Stimulated activated CD4-positive, alpha-beta T cell treated with anti-CD3 and anti-CD28 coated beads, Interleukin-1b, Interleukin-23, amount 100 ng/mL, for 1 hour (primary cell): ENCODE measurements around the gene CDC20.
A peak's percentile ranks its signal among the peaks of the same experiment; 100 is the strongest.

Experiments used
- DNase-seq, 2 donors: peaks; one replicate each; pipeline ENCODE4 v3.0.0-alpha.2; 2020; ENCODE audit warnings: low read depth in 2 of 2

The CDC20 gene

GRCh38 chr1:43329995-43330751 is 28.6 kb upstream of the CDC20 start:
- peak in 1 of 2 donors; percentile 32 for DNase-seq

DNA sequence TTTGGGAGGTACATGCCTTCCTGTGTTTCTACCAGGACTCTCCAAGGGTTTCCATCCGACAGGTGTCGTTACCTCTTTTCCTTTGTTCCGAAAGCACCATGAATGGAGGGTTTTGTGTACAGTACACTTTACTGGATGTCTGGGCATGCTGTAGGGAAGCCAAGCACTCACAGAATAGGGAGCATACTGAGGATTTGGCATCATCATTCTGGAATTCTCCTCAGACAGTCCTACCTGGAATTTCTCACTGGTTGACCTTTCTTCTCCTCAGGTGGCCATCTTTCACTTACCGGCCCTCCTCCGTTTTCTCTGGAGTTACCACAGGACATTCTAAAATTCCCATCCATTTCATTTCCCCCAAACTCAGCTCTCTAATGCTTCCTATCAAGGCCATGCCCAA is 27.1 kb upstream of the CDC20 start:
- no peak for DNase-seq

DNA sequence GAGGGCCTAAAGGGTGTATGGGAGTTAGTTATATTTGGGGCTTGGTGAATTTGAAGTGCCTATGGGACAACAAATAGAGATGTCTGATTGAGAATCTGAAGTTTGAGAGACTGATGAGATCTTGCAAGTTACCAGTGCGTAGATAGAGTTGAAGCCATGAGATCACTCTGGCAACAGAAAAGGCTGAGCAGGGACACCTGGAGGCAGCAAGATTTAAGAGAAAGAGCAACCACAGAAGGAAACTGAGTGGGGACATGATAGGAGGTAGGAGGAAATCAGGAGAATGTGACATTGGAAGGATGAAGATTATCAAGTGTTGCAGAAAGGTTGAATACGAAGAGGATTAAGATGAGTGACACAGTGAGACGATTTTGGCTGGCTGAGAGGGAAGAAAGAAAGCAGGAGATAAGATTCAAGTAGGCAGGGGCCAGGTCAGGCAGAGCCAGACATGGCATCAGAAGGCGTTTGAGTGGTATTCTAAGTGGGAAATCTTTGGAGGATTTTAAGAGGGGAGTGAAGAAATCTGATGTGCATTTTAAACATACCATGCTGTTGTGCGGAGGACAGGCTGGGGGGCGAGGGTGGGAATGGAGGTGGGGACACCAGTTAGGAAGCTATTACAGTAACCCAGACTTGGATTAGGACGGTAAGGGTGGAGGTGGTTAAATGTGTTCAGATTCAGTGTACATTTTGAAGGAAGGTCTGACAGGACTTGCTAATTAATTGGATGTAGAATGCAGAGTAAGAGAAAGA is 24.2 kb upstream of the CDC20 start:
- DNase-seq, result no peak

GRCh38 chr1:43337588-43337987 is 21.2 kb upstream of the CDC20 start, which contains the start of gene MPL:
Gene MPL (plus strand): TSS chr1:43337818. CDS start chr1:43337849, 31 bp downstream.
- DNase-seq, result no peak

DNA sequence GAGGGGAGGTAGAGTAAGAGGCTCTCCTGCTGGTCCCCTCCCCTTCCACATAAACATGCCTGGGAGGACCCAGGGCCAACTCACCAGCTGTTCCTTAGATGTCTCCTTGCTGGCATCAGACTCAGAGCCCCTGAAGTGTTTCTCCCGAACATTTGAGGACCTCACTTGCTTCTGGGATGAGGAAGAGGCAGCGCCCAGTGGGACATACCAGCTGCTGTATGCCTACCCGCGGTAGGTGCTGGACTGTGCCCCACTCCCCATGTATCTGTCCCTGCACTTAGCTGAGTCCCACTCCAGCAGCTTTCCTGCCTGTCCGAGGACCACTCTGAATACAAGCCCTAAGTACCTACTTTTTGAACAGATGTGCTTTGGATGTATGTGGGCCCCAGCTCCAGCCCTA is 20.8 kb upstream of the CDC20 start:
- DNase-seq, result no peak

DNA sequence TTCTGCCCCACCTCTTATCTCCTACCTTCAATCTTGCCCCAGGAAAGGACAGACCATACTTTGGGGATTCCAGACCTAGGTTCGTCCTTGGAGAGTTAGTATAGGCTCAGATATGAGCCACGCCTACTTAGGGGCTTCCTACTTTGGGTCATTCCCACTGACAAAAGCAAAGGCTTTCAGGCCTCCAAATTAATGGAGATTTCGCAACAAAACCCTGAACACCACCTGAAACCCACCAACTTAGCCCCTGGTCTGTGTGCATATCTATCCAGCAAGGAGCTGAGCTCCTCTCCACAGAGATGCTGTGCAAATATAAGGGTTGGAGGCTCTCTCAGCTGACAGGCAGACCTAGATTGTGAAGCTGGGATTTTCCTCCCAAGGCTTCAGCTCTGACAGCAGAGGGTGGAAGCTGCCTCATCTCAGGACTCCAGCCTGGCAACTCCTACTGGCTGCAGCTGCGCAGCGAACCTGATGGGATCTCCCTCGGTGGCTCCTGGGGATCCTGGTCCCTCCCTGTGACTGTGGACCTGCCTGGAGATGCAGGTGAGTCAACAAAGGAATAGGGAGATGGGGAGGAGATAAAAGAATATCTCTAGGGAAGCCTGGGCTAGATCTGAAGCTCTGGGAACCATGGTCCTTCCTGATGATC is 19.1 kb upstream of the CDC20 start:
- DNase-seq, result no peak

DNA sequence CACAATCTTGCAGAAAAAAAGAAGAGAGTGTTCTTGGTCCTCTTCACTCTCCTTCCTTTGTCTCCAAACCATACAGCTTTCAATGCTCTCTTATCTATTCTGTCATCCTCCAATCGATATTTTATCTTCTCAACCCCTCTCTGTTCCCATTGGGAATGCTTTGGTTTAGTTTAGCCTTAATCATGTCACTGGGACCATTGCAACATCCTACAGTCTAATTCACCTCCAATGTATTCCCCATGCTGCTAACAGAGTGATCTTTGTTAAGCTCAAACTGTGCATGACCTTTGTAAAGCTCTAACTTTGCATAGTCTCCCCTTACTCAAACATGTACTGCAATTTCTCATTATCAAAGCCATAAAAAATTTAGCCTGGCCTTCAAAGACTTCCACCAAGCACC is 18.2 kb upstream of the CDC20 start:
- DNase-seq, result no peak

- DNase-seq, result no peak
Measured at GRCh38 chr1:43344267-43344850, 14.4 kb upstream of the CDC20 start.

GRCh38 chr1:43345120-43345519 is 13.7 kb upstream of the CDC20 start:
- DNase-seq, result no peak

GRCh38 chr1:43346636-43347035 is 12.1 kb upstream of the CDC20 start:
- DNase-seq, result no peak

DNA sequence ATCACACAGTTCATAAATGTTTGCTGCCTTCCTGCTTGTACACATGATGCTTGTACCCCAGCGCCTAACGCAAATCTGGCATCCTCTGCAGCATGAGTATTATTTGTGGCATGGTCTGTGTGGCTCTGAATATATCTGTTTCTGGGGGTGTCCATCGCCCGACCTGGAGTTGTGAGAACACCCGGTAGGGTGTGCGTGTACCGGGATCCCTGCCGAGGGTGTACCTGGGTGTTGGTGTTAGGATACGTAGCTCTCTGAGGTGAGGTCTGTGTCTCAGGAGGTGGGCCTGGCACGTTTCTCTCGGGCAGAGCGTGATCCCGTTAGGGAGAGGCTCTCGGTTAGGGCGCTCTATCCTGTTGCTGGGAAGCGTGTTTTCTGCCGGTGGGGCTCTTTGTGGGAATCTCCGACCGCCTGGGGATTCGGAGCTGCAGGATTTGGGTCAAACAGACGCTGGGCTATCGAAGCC is 10.4 kb upstream of the CDC20 start:
- no peak for DNase-seq

DNA sequence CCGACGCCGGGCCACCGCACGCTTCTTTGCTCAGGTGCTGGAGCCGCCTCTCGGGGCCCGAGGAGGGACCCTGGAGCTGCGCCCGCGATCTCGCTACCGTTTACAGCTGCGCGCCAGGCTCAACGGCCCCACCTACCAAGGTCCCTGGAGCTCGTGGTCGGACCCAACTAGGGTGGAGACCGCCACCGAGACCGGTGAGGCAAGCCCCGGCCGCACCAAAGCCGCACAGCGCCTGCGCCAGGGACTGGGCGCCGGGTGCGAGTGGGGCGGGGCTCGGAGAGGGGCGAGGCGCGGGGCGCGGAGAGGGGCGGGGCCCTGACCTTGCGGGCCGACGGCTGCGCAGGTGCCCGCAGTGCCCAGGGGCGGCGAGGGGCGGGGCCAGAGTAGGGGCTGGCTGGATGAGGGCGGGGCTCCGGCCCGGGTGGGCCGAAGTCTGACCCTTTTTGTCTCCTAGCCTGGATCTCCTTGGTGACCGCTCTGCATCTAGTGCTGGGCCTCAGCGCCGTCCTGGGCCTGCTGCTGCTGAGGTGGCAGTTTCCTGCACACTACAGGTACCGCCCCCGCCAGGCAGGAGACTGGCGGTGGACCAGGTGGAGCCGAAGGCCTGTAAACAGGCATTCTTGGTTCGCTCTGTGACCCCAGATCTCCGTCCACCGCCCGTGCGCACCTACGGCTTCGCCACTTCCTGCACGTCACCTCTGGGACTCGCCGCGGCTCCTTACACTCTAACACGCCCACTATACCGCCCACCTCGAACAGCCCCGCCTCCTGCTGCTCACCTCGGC is 9.8 kb upstream of the CDC20 start:
- no peak for DNase-seq

GRCh38 chr1:43349594-43350306 is 9.0 kb upstream of the CDC20 start:
- no peak for DNase-seq

DNA sequence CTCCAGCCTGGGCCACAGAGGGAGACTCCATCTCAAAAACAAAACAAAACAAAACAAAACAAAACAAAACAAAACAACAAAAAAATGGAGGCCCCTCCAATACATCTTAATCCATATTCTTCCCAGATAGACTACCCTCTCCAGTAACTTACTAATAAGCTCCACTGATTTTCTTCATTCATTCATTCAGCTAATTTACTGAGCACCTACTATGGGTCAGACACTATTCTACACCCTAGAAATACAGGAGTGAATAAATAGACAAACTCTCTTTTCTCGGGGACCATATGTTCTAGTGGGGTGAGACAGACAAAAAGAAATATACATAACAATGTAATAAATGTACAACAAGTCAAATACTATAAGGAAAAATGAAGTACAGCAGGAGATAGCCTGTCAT is 7.8 kb upstream of the CDC20 start:
- no peak for DNase-seq

- no peak for DNase-seq
Measured at GRCh38 chr1:43351421-43352350, 7.1 kb upstream of the CDC20 start.

GRCh38 chr1:43352351-43352705 is 6.5 kb upstream of the CDC20 start:
- no peak for DNase-seq

DNA sequence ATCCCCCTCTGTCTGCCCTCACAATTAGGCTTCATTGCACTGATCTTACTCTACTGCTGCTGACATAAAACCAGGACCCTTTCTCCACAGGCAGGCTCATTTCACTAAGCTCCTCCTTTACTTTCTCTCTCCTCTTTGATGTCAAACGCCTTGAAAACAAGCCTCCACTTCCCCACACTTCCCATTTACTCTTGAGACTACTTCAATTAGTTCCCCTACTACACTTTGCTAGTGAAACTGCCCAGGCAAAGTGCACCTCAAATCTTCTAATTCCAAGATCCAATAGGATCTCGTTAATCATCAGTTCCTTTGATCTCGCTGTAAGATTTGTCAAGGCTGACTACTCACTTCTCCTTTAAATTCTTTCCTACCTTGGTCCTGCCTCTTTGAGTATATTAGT is 5.9 kb upstream of the CDC20 start:
- DNase-seq, result no peak

- DNase-seq, result no peak
Measured at GRCh38 chr1:43354471-43354870, 4.3 kb upstream of the CDC20 start.

- no peak for DNase-seq
Measured at GRCh38 chr1:43354936-43355335, 3.8 kb upstream of the CDC20 start.

GRCh38 chr1:43357251-43357650 is 1.5 kb upstream of the CDC20 start:
- DNase-seq, result no peak
